ENCODE measurements around the gene ULK4.

The ULK4 gene

GRCh38 chr3:42010530-42010929, 48.6 kb upstream of the ULK4 start:
- H3K4me3 ChIP-seq (ENCODE audit: low read depth, low read length): no peak overlapping the region
- no peaks in the 10 kb centered on the region for H3K9me3 ChIP-seq (ENCODE audit: control insufficient read depth, insufficient read depth, low read depth, low read length)
- CTCF ChIA-PET: no interaction called here
- TF ChIP-seq ZBTB26 (tag by site-specific recombination; optimal IDR thresholded peaks at IDR 0.05): no peak
- POLR2A ChIA-PET: no interaction called here
- H3K4me1 ChIP-seq (ENCODE audit: control insufficient read depth, insufficient read depth, low read length): no peaks in the 10 kb centered on the region
- no peaks in the 10 kb centered on the region for H3K36me3 ChIP-seq (ENCODE audit: control insufficient read depth in 2 of 2, insufficient read depth in 1 of 2, low read length in 2 of 2)
- H3K27ac ChIP-seq (ENCODE audit: extremely low read depth, low read depth, low read length): no peak overlapping the region

GRCh38 chr3:42009456-42009855, 47.6 kb upstream of the ULK4 start:
- H3K9me3 ChIP-seq (ENCODE audit: control insufficient read depth, insufficient read depth, low read depth, low read length): no peaks in the 10 kb centered on the region
- H3K4me1 ChIP-seq (ENCODE audit: control insufficient read depth, insufficient read depth, low read length): no peaks in the 10 kb centered on the region
- POLR2A ChIA-PET: interaction anchor here (0.5 kb wide), 1 partner anchor 151 kb away, joined by 4 read pairs; no protein-coding TSS in a partner anchor
- CTCF ChIA-PET: no interaction called here
- H3K4me3 ChIP-seq (ENCODE audit: low read depth, low read length): no peak overlapping the region
- no peaks in the 10 kb centered on the region for H3K36me3 ChIP-seq (ENCODE audit: control insufficient read depth in 2 of 2, insufficient read depth in 1 of 2, low read length in 2 of 2)
- no peak for TF ChIP-seq ZNF16 (tag by site-specific recombination; IDR thresholded peaks at IDR 0.05; ENCODE audit: low read depth)
- no peak for TF ChIP-seq ZNF544 (tag by site-specific recombination; IDR thresholded peaks at IDR 0.05)
- TF ChIP-seq ZNF580 (tag by site-specific recombination; IDR thresholded peaks at IDR 0.05): no peak
- TF ChIP-seq ZSCAN5A (tag by site-specific recombination; IDR thresholded peaks at IDR 0.05): no peak
- TF ChIP-seq ZNF621 (tag by site-specific recombination; IDR thresholded peaks at IDR 0.05): no peak
- no peak for TF ChIP-seq GLI2 (tag by site-specific recombination; IDR thresholded peaks at IDR 0.05; ENCODE audit: borderline replicate concordance, low read depth)
- TF ChIP-seq FEZF1 (tag by site-specific recombination; IDR thresholded peaks at IDR 0.05): no peak
- TF ChIP-seq EGR2 (tag by site-specific recombination; IDR thresholded peaks at IDR 0.05; ENCODE audit: low read depth): no peak
- no peak for TF ChIP-seq ZNF280D (tag by site-specific recombination; IDR thresholded peaks at IDR 0.05)
- no peak for TF ChIP-seq ZNF140 (tag by site-specific recombination; IDR thresholded peaks at IDR 0.05)
- no peak for TF ChIP-seq ZBTB7A (tag by site-specific recombination; IDR thresholded peaks at IDR 0.05; ENCODE audit: low read depth)
- no peak for TF ChIP-seq ZSCAN18 (tag by site-specific recombination; IDR thresholded peaks at IDR 0.05)
- TF ChIP-seq ZNF394 (tag by site-specific recombination; IDR thresholded peaks at IDR 0.05; ENCODE audit: borderline replicate concordance): no peak
- no peak for TF ChIP-seq ZNF639 (tag by site-specific recombination; IDR thresholded peaks at IDR 0.05)
- no peak for TF ChIP-seq ZNF501 (tag by site-specific recombination; IDR thresholded peaks at IDR 0.05)
- no peak for TF ChIP-seq GLIS1 (tag by site-specific recombination; IDR thresholded peaks at IDR 0.05)
- TF ChIP-seq ZNF302 (tag by site-specific recombination; IDR thresholded peaks at IDR 0.05; ENCODE audit: low read depth): no peak
- no peak for TF ChIP-seq TCF7L2 (IDR thresholded peaks at IDR 0.05; ENCODE audit: borderline replicate concordance, low read depth, low read length)
- H3K27ac ChIP-seq (ENCODE audit: extremely low read depth, low read depth, low read length): no peak overlapping the region
